Measurements from ENCODE around the gene CCDC92B.

DNA sequence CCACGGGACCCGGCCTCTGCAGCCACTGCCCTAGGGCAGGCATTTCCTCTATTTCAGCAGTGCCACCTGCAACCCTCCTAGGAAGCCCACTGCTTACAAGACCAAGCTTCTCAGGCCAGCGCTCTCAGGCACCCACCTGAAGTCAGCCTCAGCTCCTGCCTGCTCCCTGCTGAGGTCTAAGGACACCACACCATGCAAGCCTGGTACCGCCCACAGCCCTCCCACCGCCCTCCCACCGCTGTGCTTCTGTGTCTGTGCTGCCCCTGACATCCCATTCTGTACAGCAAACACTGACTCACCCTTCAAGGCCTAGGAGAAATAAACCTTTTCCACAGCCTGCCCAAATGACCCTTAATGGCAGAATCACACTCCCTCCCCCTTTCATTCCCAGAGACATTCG, 44.2 kb downstream of the CCDC92B start:
- TF ChIP-seq, protein P1, sequence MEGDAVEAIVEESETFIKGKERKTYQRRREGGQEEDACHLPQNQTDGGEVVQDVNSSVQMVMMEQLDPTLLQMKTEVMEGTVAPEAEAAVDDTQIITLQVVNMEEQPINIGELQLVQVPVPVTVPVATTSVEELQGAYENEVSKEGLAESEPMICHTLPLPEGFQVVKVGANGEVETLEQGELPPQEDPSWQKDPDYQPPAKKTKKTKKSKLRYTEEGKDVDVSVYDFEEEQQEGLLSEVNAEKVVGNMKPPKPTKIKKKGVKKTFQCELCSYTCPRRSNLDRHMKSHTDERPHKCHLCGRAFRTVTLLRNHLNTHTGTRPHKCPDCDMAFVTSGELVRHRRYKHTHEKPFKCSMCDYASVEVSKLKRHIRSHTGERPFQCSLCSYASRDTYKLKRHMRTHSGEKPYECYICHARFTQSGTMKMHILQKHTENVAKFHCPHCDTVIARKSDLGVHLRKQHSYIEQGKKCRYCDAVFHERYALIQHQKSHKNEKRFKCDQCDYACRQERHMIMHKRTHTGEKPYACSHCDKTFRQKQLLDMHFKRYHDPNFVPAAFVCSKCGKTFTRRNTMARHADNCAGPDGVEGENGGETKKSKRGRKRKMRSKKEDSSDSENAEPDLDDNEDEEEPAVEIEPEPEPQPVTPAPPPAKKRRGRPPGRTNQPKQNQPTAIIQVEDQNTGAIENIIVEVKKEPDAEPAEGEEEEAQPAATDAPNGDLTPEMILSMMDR (IDR thresholded peaks at IDR 0.05; ENCODE audit: low read depth, low read length): no peak
- TF ChIP-seq POLR2A (IDR thresholded peaks at IDR 0.05; ENCODE audit: extremely low read depth, insufficient read length) (no peak), MYC (IDR thresholded peaks at IDR 0.05; ENCODE audit: low read depth, low read length) (no peak)
- TF ChIP-seq, protein P2, sequence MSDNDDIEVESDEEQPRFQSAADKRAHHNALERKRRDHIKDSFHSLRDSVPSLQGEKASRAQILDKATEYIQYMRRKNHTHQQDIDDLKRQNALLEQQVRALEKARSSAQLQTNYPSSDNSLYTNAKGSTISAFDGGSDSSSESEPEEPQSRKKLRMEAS (IDR thresholded peaks at IDR 0.05; ENCODE audit: low read depth, low read length): no peak

Data from NB4 (cell line).